HT-29 (cell line): Measurements from ENCODE around the gene ANTXR1. TPM values are rescaled to one million over a fixed set of nuclear protein-coding genes. Genes with fewer than 3 reads are reported as not detected.

ENCODE experiments used
- DNase-seq: peaks from one replicate; pipeline ENCODE4 v3.0.0-alpha.2; 2015; ENCODE audit warnings: low spot score
- total RNA-seq: library from RNA; depleted of rRNA; stranded (reverse); fragments of >200 nt; shearing (Covaris generic); gene quantifications from 2 replicates; pipeline ENCODE4 v1.2.3, GENCODE V29; 2014; rRNA removed

ANTXR1 gene
- not detected in 2 replicates for total RNA-seq

DNA sequence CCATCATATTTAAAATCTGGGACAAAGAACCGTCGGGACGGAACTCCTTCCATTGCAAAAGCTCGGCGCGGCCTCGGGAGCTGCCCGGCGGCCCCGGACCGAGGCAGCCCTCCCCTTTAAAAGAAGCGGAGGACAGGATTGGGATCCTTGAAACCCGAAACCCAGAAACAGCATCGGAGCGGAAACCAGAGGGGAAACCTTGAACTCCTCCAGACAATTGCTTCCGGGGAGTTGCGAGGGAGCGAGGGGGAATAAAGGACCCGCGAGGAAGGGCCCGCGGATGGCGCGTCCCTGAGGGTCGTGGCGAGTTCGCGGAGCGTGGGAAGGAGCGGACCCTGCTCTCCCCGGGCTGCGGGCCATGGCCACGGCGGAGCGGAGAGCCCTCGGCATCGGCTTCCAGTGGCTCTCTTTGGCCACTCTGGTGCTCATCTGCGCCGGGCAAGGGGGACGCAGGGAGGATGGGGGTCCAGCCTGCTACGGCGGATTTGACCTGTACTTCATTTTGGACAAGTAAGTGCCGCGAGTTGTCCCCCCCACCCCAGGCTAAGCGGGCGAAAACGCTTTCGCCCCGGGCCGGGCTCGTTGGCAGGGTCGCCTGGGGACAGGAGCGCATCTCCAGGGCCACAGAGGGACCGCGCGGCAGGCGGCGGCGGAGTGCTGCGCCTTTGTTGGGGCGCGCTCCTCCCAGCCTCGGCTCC is at the start of gene ANTXR1:
TSS of gene ANTXR1 (plus strand) at position 38 of the 698 bp plus-strand sequence. CDS start at position 359, 321 bp downstream.
- DNase-seq, result no peak

DNA sequence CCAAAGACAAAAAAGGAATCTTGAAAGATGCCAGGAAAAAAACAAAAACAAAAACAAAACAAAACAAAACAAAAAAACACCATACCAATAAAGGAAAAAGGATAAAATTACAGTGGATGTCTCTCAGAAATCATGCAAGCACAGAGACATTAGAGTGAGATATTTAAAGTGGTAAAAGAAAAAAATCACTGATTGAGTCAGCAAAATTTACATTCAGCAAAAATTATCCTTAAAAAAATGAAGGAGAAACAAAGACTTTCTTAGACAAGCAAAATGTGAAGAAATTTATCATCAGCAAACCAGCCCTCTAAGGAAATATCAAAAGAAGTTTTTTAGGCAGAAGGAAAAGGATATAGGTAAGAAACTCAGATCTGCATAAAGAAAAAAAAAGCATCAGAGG is 48.7 kb upstream of the ANTXR1 start:
- no peak for DNase-seq

DNA sequence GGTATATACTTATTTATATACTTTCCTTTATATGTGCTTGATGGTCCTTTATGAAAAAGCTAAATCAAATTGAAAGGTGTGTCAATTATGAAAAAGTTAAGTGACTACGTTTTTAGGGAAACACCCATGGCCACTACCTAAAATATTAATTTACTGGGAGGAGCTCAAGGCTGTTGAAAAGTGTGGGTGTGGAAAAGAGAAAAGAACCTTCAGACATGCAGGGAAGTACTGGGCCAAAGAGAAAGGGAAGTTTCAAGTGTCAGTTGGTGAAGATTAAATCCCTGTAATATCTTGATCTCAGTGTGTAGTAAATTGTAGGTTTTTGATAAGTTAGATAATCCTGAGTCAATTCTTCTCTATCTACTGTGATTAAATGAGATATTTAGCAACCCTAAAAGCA is 44.8 kb upstream of the ANTXR1 start:
- no peak for DNase-seq

DNA sequence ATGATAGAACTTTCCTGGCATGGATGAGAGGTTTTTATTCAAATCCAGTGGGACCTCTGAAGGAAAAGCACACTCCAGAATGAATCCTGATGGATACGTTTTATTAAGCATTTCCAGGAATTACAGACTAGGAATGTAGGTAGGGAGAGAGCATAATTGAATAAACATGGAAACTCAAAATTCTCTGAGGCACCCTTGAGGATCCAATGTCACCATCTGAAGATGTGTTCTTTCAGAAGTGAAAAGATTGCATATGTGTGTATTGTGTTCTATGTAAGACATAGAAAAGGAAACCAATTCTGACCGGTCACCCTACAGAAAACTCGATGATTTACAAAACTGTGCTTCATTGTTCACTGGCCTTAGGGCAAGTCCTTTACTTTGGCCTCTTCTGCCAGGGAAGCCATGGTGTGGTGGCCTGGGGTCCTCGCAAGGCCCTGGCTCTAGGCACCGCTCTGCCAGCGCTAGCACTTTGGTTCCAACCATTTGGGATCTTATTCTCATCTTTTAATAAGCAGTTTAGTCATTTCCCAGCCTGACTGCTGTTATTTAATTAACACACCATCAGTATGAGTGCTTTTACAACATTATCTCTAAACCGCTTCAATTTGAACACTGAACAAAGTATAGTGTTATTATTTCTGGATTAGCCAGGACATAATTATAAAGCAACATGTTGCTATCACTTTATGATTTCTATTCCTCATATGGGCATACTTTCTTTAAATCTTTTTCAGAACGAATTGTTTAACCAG is 43.1 kb upstream of the ANTXR1 start:
- no peak for DNase-seq

- DNase-seq, result no peak
These were observed 42.3 kb upstream of the ANTXR1 start for GRCh38 chr2:68970566-68971265.

DNA sequence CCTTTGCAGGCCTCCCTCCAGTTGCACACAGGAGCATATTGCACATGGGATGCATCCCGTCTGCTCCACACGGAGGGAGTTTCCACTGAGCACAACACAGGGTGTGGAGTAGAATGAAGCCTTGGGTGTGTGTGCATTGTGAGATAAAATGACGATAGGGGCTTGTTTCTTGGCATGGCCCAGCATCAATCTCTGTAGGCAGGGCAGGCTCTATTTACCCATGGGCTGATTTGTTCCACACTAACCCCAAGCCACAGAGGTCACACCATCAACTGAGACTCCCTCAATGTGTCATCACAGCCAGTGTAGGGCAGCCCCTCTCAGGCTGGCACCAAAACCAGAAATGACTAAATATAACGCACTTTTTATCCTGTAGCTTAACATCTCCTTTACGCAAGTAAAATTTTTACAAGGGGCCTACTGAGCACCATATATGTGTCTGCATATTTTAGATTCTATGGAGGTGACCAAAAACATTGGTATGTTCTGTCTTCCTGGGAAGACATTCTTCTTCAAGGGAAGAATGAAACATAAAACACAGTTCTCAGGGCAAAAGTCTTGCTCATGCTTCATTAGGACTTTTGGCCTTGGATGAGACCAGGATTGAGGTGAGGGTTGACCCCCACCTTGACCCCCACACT is 41.3 kb upstream of the ANTXR1 start:
- no peak for DNase-seq

DNA sequence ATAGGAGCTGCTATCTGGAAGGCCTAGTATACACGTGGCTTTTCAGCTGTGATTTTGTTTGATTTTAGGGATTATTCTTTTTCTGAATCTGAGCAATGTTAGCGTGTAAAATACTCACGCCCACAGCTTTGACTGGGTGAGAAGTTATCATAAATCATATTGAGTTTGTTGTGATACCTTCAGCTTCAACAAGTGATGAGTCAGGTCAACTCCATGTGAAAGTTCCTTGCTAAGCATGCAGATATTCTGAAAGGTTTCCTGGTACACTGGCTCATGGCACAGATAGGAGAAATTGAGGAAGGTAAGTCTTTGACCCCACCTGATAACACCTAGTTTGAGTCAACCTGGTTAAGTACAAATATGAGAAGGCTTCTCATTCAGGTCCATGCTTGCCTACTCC is 38.7 kb upstream of the ANTXR1 start, which contains the start of gene GKN1:
TSS of gene GKN1 (plus strand) at position 386 of the 400 bp plus-strand sequence. CDS start 42 bp downstream, outside the sequence.
- no peak for DNase-seq

- DNase-seq, result no peak
These were observed 37.9 kb upstream of the ANTXR1 start for GRCh38 chr2:68974946-68975665.

DNA sequence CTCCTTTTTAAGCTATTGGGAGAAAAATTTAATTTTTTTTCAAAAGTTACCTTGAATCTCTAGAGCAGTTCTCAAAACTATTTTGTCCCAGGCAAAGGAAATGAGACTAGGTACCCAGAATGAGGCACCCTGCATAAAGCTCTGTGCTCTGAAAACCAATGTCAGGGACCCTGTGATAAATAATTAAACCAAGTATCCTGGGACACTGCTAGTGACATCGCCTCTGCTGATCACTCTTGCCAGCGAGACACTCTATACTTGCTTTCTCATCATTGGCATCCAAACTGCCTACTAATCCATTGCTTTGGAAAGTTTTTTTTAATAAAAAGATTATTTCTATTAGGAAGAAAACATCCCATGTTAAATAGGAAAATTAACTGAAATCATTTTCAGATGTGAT is 37.1 kb upstream of the ANTXR1 start:
- no peak for DNase-seq

- DNase-seq, result no peak
These were observed 35.5 kb upstream of the ANTXR1 start for GRCh38 chr2:68977453-68977852.

DNA sequence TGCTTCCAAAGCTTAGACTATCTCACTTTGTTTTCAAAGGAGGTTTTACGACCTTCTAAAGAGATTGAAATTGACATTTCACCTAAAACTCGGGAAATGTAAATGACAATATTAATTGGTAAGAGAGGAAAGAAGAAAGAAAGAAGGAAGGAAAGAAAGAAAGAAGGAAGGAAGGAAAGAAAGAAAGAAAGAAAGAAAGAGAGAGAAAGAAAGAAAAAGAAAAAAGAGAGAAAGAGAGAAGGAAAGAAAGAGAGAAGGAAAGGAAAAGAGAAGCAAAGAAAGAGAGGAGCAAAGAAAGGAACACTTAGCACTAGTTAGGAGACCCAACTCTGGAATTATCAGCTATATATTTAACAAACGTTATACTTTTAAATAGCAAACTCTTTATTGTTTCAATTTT is 34.9 kb upstream of the ANTXR1 start:
- DNase-seq, result no peak

DNA sequence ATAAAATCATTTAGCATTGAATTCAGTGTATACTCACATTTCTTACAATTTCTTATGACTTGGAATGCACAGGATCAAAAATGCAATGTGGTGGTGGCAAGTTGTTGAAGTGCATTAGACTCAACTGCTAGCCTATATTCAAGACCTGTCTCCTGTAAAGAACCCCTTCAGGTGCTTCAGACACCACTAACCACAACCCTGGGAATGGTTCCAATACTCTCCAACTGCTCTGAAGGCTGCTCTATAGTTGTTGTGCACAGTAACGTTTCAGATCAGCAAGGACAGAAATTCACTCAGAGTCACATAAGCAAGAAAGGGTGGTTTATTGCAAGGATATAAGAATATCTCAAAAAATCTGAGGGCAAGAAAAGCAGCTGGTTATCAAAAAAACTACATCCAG is 32.0 kb upstream of the ANTXR1 start:
- no peak for DNase-seq

- no peak for DNase-seq
These were observed 25.9 kb upstream of the ANTXR1 start for GRCh38 chr2:68987021-68987503.

DNA sequence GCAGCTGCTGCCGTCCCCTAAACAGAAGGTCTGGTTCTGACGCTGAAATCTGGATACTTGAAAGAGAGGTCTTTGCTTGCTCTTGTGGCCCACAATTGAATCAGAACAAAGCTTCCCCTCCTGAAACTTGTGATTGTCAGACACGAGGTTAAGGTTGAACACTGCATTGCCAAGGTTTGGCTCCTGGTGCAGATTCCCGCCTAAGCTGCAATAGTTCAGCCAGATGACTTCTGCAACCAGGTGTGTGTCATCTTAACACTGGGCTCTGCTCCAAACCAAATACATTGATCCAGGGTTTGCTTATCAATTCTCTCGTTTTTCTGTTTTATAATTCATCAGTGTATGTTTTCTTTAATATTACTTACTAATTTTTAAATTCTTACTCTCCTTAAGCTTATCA is 23.9 kb upstream of the ANTXR1 start:
- DNase-seq, result no peak

- DNase-seq, result no peak
These were observed 20.6 kb upstream of the ANTXR1 start for GRCh38 chr2:68992341-68992740.

- no peak for DNase-seq
These were observed 20.0 kb upstream of the ANTXR1 start for GRCh38 chr2:68992933-68993332.

- no peak for DNase-seq
These were observed 19.3 kb upstream of the ANTXR1 start for GRCh38 chr2:68993660-68994059.

DNA sequence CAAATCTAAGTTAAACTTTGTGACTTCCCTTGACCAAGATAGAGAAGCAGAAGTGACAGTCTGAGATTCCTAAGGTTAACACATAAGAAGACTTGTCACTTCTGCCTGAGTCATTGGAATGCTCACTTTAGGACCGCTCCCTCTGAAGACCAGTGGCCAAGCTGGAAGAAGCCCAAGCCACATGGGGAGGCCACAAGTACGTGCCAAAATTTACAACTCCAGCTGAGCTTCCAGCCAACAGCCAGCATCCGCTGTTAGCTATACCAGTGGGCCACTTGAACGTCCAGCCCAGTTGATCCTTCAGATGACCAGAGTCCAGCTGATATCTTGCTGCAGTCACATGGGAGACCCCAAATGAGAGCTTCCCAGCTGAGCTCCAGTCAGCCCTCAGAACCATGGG is 18.1 kb upstream of the ANTXR1 start:
- no peak for DNase-seq

- DNase-seq, result no peak
These were observed 17.1 kb upstream of the ANTXR1 start for GRCh38 chr2:68995916-68996315.

GRCh38 chr2:68997401-68997800 is 15.6 kb upstream of the ANTXR1 start:
- DNase-seq, result no peak

DNA sequence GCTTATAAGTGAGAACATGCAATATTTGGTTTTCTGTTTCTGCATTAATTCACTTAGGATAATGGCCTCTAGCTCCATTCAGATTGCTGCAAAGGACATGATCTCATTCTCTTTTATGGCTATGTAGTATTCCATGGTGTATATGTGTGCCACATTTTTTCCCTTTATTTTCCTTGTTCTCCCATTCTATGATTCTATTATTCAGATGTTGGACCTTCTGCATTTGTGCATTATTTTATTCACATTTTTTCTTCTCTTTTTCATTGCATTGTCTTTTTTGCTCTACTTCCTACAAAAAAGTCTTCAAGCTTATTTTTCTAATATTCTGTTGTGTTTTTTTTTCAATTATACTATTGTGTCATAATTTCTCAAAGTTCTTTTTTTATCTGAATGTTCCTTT is 11.1 kb upstream of the ANTXR1 start:
- DNase-seq, result no peak
